ENCODE results near the gene VPS8.

VPS8 gene

DNA sequence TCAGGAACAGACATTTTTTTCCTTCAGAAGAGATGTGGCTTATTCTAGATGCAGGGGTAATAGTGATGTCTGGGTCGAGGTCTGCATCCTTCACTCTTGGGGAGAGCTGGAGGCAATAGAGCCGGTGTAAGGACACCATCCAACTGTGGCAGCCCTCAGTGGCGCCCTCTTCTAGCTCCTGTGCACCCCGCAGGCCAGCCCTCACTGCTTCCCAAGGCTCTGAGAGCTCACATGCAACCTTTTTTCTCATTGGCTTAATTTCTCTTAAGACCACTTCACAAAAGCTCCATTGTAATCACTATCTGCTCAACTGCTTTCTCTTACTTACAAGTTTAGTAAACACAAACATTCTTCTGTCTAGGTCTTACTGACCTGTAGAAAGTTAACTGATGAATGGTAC, 3.9 kb upstream of the VPS8 start:
- DNase-seq = no peak

DNA sequence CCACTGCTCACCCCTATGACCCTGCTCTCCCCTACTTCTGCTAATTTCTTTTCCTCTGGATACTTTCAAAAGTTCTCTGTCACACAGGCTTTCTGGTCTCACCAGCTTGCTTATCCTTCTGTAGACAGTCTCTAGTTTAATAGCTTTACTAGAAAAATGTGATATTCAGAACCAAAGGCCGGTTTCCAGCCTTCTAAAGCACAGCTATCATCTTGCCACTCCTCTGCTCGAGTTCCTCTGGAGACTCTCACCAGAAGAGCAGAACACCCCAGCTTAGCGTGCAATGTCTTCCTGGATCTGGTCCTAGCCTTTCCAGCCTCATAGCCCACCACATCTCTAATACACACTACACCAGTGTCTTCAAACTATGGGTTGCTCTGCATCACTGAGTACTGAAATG, 1.8 kb upstream of the VPS8 start:
- no peak for DNase-seq

DNA sequence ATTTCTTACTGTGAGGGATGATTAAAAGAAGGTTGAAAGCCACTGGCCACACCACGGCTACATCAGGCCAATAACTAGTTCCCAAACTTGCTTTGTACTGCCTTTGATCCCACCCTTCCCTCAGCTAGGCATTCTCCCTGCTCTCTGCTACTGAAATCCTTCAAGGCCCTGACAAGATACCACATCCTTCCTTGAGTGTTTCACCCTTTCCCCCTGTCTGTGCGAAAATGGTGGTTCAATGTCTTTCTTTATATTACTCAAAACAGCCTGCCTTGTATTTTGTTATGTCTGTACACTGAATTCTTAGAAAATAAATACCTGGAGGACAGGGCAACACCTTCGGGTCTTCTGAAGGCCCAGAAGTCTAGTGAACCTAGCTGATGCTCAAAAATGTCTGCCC, 932 bp upstream of the VPS8 start:
- DNase-seq = no peak

DNA sequence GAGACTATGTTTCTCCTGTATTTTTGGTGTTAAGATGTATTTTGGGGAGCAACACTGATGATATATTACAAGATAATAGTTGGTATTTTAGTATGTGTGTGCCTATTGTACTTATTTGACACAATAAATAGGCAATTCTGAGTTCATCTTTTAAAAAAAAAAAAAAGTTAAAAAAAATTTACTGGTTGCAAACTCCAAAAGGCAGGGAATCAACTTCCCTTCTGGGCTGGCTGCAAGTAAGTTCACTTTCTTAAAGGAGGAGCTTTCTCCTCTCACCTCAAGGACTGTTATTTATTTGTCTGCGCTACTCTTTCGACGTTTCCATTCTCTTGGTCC, 335 bp upstream of the VPS8 start:
- DNase-seq = no peak

DNA sequence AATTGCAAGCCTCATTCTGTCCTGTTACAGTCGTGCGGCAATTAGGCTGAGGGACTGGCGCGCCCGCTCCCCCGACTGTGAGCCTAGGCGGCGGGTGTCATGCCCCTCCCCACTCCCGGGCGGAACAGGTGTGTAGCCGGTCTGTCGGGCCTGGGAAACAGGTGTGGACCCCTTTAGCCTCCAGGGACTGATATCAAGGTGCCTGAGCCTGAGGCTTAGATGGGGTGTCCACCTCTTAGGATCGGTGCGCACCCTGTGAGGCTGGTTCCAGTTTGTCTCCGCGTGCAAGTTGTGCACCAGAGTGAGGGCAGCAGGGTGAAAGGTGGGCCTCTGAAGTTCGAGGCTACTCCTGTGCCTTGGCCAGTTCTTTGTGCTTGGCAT, 686 bp downstream of the VPS8 start:
- DNase-seq = peak in 5 of 56 donors; percentile 4 to 33 (median 15)

DNA sequence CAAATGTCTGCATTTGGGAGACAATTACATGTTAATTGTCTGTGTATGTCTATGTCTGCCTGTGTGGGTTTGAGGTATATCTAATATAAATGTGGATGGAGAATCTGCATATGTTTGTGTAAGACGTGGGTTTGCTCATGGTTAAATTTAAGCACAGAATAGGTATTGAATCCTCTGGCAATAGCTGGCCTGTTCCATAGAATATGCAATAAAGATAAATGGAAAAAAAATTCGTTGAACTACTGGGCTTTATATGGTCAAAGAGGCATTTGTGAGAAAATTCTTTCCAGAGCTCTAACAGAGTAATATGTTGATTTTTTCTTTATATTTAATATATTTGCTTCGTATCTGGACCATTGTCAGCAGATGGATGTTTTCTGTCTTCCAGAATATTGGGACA, 1.4 kb downstream of the VPS8 start:
- DNase-seq = no peak

DNA sequence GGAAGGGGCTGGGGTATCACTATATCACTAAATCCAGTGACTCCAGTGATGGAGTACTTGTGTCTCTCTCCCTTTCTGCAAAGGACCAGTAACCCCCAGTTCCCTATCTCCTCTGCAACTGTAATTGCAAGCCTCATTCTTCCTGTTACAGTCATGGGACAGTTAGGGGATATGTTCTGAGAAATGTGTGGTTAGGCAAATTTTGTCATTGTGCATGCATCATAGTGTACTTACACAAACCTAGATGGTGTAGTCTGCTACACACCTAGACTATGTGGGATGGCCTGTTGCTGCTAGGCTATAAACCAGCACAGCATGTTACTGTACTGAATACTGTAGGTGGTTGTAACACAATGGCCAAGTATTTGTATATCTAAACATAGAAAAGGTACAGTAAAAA, 2.2 kb downstream of the VPS8 start:
- DNase-seq = no peak

DNA sequence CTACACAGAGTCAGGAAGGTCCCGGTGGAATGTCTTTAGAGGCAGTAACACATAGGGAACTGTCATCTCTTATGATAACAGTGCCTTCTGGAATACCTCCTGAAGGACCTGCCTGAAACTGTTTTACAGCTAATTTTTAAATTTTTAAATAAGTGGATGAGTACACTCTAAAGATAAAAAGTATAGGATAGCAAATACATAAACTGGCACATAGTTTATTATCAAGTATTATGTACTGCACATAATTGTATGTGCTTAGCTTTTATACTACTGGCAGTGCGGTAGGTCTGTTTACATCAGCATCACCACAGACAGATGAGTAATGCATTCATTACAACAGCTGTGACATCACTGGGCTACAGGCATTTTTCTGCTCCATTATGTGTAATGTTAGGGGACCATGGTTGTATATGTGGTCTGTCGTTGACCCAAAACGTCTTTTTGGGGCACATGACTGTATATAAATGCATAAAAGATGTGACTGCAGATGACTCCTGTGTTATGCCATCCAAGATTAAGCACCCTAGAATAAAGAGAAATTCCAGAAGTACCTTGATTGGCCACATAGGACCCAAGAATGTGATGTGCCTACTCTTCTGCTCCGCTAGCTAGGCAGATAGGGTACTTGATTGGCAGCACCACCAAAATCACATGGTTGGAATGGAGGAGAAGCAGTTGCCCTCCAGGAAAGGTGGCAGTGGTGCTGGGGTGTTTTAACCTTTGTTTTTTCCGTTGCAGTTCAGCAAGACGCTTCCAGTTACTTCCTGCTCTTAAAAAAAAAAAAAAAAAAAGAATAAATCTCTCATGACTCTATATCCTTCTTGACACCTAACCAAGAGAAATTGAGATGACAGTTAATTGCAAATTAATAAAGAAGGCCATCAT, 3.3 kb downstream of the VPS8 start:
- no peak for DNase-seq

DNA sequence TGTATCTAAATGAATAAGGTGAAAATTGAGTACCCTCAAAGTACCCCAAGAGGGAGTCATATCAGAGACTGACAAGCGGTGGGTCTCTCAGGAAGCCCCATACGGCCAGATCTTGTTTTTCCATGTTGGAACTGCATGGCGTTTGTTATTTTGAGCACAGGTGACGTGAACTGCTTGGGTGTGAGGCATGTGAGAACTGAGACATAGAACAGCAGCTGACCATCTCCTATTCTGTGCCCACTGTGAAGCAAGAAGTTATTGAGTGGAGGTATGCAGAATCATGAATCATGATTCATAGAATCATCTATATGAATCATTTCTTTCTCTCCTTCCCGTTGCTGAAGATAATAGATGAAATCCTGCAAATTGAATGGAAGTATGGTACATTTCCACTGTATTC, 4.6 kb downstream of the VPS8 start:
- peak in 3 of 56 donors; percentile 1 to 2 (median 1) for DNase-seq

DNA sequence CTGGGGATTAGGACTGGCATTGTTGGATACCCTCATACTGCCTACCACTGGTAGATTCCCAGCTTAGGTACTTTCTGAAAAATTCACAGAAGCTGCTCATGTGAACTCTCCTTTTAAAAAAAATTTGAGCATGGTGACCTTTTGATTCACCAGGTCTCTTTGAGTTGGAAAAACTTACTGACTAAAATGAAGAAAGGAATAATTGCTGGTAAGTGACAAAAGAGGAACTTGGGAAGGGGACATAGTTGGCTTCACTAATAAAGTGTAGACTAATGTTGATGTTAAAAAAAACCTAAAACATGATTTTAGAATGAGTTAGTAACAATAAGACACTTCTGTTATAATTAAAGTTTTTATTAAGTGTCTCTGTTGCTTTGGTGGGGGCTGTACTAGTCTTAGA, 8.6 kb downstream of the VPS8 start:
- DNase-seq = no peak

DNA sequence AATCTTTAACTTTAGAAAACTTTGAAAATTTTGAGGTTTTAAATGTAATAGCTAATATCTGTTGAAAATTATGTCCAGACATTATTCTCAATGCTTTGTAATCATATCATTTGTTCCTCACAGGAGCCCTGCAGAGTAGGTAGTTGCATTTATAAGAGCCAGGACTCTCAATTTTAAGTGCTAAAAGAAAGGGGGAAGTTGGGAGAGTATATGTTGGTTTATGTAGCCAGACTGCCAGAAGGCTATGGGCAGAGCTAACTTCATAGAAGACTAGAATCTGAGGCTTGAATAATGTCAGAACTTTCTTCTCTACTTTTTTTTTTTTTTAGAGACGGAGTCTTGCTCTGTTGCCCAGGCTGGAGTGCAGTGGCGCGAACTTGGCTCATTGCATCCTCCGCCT, 9.1 kb downstream of the VPS8 start:
- DNase-seq = no peak

DNA sequence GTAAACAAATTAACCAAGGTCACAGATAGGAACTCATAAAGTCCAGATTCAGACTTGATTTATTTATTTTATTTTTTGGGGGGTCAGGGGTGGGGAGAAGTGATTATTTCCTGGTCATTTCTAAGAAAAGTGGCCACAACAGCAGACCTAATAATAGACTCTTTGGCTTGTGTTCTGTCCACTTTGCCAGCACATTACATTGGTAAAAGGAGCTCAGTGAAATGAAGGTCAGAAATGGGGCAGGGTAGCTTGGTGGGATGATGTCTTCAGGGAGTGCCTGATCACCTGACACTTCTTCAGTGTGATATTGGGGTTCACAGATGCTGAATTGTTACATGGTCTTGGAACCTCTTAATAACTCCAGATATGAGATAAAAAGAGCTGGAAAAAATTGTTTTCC, 10.1 kb downstream of the VPS8 start:
- no peak for DNase-seq

DNA sequence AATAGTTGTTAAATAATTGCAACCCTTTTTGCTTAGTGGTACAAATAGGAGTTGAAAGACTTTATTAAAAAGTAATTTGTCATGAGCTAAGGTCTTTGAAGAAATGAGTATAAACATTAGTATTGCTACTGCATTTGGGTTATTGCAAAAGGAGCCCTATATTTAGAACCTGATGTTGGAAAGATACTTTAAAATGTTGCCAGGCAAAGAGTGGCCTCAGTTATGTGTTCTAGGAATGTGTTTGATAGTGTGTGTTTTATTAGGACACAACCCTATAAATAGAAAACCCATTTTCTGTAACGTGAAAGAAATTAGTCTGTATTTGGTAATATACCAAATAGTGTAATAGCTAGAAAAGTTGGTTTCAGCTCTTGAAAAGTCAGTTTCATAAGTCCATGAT, 10.7 kb downstream of the VPS8 start:
- DNase-seq = no peak

DNA sequence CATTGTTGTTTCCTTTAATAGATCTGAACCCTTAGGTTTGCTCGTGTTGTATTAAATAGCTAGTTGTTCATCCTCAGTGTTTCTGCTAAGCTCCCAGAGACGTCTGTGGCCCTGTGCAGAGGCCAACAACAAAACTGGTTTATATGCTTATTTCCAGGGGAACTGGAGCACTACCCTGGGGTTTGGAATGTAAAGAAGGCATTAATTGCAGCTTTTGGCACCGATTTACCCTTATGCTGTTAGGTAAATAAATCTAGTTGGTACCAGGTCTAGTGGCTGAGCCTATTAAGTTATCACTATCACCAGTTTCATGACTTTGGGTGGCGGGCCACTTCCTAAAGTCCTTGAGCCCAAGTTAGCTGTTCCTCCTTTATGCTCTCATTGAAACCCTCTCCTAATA, 12.0 kb downstream of the VPS8 start:
- DNase-seq = no peak

DNA sequence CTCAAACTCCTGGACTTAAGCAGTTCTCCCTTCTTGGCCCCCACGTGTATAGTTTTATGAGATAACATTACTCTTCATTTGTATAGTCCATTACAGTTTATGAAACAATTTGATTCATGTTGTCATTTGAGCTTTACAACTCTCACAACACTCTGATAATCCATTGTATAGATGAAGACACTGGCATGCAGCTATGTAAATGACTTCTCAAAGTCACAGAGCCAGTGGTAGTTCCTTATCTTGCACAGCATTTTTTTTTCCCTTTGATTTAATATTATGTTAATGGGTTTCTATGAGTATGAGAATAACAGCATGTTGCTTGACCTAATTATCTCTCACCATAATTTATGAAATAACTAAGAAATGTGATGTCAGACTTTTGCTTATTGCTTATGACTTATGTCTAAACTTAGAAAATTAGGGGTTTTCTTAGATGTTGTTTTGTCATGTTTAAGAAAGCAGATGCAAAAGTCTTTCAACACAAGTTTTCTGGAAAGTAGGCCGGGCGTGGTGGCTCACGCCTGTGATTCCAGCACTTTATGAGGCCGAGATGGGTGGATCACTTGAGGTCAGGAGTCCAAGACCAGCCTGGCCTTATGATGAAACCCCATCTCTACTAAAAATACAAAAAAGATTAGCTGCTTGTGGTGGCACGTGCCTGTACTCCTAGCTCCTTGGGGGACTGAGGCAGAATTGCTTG, 13.3 kb downstream of the VPS8 start:
- DNase-seq = no peak

DNA sequence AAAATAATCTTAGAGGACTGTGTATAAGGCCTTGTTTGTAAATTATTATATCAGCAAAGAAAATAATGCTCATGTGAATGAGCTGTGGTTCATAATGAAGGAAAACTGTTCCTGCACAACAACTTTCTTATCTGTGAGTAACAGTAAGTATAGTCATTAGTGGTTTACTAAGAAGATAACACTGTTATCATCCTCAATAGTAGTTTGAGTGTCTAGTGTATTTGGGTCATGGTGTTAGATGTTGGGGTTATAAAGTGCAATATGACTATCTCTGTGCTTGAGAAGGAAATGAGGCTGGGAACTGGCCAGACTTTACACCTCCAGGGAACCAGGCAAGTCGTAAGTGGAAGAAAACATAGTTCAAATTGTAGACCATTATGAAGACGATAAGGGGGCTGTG, 15.6 kb downstream of the VPS8 start:
- DNase-seq = no peak

DNA sequence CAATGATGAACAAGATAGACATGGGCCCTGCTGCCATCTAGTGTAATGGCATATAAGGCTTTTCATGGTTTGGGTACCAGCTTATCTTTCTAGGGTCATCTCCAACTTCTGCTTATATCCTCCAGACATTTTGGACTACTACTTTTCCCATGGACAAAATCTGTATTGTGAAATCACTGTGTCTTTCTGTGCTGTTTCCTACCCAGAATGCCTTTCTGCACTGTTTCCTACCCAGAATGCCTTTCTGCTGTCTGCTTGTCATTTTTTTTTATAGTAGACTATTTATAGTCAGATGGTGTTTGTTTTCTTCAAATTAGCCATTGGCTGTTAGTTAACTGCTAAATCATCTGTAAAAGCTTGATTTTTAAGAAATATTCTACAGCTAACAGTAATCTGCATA, 20.1 kb downstream of the VPS8 start:
- no peak for DNase-seq

DNA sequence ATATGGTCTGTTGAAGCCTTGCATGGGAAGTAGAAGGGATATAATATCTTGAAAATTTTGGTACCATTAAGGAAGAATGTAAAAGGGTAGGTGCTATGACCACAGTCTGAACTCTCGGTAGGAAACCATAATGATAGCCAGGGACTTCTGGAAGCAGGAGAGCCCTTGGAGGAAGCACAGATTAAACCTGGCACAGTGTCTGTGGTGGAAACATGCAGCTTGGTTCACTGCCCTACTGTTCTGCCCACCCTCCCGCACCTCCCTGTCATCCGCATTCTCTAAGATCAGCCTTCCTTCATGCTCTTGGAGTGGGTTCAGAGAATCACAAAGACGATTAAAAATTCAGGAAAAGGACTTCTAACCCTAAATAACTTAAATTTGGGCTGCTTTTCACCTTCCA, 20.9 kb downstream of the VPS8 start:
- no peak for DNase-seq

DNA sequence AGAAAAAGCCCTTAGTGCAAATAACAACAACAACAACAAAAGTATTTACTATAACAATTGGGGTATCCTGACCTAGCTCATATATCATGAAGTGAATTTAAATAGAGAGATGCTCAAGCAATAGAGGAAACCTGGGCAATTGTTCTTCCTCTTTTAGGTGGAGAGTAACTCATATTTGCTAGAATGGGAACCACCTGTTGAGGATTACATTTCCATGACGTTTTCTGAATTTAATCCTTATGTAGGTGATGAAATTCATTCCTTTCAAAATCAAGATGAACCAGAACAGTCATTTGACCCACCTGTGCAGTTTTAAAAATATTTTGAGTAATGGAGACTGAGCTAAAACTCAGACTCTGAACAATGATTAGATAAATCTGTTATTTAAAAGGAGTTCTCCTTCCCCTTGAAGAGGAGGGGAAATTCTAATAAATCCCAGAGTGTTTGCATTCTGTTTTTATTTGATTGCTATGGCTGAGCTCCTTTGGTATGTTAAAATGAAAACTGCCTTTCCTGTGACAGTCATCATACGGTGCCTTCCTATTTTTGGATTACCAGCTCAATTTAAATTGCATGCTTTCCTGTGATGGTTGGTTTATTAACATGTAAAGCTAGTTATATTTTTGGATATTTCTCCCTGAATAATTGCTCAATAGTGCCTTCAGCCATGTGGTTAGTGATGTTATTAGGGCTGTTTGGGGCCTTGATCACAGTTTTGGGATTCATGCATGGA, 24.3 kb downstream of the VPS8 start:
- no peak for DNase-seq

DNA sequence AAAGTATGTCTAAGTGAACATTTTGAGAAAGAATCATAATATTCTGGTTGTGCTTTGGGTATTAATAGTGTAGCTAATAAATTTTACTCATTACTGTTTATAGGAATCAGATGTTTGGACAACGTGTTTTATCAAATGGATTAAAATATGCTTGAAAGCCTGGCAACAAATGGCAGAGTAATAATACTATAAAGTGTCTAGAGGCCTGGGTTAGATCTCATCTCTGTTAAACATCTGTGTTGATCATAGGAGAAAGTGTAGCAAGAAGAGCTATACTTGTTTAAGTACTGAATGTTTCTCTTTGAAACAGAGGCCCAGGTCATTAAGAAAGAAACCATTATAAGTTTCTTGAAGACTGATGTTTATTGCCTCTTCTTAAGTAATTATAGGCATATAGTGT, 30.5 kb downstream of the VPS8 start:
- DNase-seq = no peak

DNA sequence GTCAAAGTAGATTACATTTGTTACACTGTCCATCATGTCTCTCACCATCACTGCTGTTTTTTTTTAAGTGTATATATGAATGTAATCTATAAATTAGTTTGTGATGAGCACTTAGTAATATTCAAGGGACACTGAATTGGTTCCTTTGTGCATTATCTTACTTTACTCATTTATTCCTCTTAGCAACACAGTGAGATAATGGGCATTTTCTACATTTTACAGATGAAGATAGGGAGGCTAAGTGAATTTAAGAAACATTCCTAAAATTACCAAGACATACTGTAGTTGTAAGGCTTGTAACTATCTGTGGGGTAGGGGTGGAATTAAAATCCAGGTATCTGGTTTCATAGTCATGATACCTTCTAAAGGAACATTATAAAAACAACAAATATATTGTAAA, 33.9 kb downstream of the VPS8 start:
- DNase-seq = no peak

DNA sequence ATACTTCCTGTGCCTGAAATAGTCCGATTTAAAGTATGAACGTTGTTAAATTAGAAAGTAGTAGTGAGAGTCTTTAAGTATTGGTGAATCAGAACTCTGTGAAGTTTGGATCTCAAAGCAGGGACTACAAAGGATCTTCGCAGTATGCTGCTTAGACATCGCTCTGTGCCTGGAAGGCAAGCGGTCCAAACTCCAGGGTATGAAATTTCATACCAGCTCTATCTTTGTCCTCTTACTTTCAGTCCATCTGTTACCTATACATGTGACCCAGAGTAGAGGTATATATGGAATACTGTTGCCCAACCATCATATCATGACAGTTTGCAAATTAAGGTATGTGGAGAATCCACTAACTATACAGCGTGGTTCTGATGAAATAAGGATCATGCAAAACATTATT, 34.5 kb downstream of the VPS8 start:
- no peak for DNase-seq

DNA sequence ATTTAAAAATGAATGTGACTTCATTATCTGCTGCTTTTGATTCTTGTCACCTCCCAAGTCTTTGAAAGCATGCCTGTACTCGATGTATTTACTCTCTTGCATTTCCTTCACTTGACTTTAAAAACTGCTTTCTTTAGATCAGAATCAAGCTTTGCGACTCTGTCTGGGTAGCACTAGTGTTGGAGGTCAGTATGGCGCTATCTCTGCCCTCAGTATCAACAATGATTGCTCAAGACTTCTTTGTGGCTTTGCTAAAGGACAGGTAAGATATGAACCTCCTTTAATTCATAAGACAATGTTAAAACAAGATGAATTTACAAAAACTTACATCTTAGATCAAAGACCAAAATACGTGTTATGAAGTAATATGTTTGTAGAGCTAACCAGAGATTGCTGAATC, 37.0 kb downstream of the VPS8 start:
- DNase-seq = no peak
